GM21381 (cell line): ENCODE measurements around the gene DCTN3.

ENCODE experiments used
- ATAC-seq: cut with Tn5 transposase; IDR thresholded peaks from one replicate; pipeline ENCODE4 v1.9.1; 2021; ENCODE audit warnings: mild to moderate bottlenecking, moderate library complexity; ENCODE audit not compliant: unreplicated experiment

The DCTN3 gene

GRCh38 chr9:34624475-34625185 lies 4.3 kb upstream of the DCTN3 start:
- ATAC-seq: no peak

GRCh38 chr9:34623374-34624235 lies 3.3 kb upstream of the DCTN3 start:
- ATAC-seq: no peak

- ATAC-seq: no peak
Measured at GRCh38 chr9:34615132-34615531, 5.2 kb downstream of the DCTN3 start.

GRCh38 chr9:34612788-34613390 lies 7.4 kb downstream of the DCTN3 start:
- no peak for ATAC-seq

GRCh38 chr9:34611811-34612787 lies 8.2 kb downstream of the DCTN3 start, which contains the start of gene RPP25L:
Gene RPP25L (minus strand): TSS chr9:34612097. CDS start chr9:34611296, 801 bp downstream.
- peak; percentile 89 for ATAC-seq

GRCh38 chr9:34611251-34611810 lies 9.0 kb downstream of the DCTN3 start:
- no peak for ATAC-seq

- ATAC-seq: no peak
Measured at GRCh38 chr9:34610434-34611206, 9.7 kb downstream of the DCTN3 start.

- no peak for ATAC-seq
Measured at GRCh38 chr9:34607331-34607730, 13.0 kb downstream of the DCTN3 start.

GRCh38 chr9:34606905-34607304 lies 13.4 kb downstream of the DCTN3 start:
- ATAC-seq: no peak

GRCh38 chr9:34606190-34606589 lies 14.1 kb downstream of the DCTN3 start:
- no peak for ATAC-seq

GRCh38 chr9:34603610-34604231 lies 16.6 kb downstream of the DCTN3 start:
- peak; percentile 65 for ATAC-seq

- ATAC-seq: no peak
Measured at GRCh38 chr9:34601937-34602573, 18.2 kb downstream of the DCTN3 start.

GRCh38 chr9:34600908-34601307 lies 19.4 kb downstream of the DCTN3 start:
- no peak for ATAC-seq

- no peak for ATAC-seq
Measured at GRCh38 chr9:34599546-34599945, 20.7 kb downstream of the DCTN3 start.

- ATAC-seq: no peak
Measured at GRCh38 chr9:34594177-34594576, 26.1 kb downstream of the DCTN3 start.

- ATAC-seq: no peak
Measured at GRCh38 chr9:34592895-34593601, 27.2 kb downstream of the DCTN3 start.

- no peak for ATAC-seq
Measured at GRCh38 chr9:34591917-34592866, 28.1 kb downstream of the DCTN3 start.
